GM13976 (cell line): ENCODE measurements around the gene CTTNBP2.

ENCODE experiments used
- DNase-seq: peaks from one replicate; pipeline ENCODE4 v3.0.0; 2012; ENCODE audit warnings: low spot score
- in situ Hi-C: fragments of 300-500 bp; cut with MboI; formaldehyde crosslinking; loops from one replicate; pipeline ENCODE4 v1.12.0; 2022; ENCODE audit warnings: low sequenced_read_pairs, mixed read lengths, inconsistent platforms; ENCODE audit not compliant: unreplicated experiment
- TF ChIP-seq, protein P1 (sequence below): IDR thresholded peaks from 2 replicates; pipeline ENCODE4 v1.5.1; 2012; ENCODE audit warnings: borderline replicate concordance, mild to moderate bottlenecking; ENCODE audit not compliant: insufficient read depth; ENCODE audit errors: extremely low read depth, missing control alignments, control extremely low read depth

CTTNBP2 gene

DNA sequence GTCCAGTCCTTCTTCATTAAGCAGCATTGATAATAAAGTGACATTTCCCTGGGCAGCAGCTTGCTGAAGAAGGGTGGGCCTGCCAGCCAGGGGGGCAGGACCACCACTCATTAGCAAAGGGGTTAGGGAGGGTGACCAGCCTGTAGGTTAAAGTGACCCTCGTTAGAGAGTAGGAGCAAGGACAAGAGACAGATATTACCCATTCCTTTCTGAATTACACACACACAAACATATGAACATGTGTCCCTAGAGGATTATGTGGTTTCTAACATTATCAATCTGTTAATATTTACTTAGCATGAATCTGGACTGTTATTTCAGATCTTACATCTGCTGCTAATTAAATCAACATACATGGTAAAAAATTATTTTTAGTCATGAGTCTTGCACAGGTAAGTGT lies 88.9 kb downstream of the CTTNBP2 start:
- TF ChIP-seq, protein P1, sequence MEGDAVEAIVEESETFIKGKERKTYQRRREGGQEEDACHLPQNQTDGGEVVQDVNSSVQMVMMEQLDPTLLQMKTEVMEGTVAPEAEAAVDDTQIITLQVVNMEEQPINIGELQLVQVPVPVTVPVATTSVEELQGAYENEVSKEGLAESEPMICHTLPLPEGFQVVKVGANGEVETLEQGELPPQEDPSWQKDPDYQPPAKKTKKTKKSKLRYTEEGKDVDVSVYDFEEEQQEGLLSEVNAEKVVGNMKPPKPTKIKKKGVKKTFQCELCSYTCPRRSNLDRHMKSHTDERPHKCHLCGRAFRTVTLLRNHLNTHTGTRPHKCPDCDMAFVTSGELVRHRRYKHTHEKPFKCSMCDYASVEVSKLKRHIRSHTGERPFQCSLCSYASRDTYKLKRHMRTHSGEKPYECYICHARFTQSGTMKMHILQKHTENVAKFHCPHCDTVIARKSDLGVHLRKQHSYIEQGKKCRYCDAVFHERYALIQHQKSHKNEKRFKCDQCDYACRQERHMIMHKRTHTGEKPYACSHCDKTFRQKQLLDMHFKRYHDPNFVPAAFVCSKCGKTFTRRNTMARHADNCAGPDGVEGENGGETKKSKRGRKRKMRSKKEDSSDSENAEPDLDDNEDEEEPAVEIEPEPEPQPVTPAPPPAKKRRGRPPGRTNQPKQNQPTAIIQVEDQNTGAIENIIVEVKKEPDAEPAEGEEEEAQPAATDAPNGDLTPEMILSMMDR, result no peak
- in situ Hi-C loops, result no loop called here

DNA sequence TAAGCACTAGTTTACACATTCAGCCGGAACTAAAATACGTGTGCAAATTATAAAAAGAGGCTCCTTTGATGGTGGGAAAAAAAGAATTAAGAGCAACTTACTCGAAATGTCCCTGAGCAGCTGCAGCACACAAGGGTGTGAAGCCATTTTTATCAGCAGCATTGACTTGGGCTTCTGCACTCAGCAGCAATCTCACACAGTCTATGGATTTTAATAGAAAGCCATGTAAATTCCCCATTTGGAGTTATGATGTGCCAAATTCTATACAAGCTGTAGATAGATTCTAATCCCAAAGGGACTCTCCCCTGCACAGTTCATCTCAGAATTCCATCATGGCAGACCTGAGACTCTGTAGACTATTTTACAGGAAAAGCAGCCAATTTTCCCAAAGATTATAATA lies 90.5 kb downstream of the CTTNBP2 start:
- in situ Hi-C loops, result no loop called here
- TF ChIP-seq, protein P1, result no peak
- DNase-seq, result no peak

More for the DNA sequence above, 88.9 kb downstream of the CTTNBP2 start:
- no peak for DNase-seq

DNA sequence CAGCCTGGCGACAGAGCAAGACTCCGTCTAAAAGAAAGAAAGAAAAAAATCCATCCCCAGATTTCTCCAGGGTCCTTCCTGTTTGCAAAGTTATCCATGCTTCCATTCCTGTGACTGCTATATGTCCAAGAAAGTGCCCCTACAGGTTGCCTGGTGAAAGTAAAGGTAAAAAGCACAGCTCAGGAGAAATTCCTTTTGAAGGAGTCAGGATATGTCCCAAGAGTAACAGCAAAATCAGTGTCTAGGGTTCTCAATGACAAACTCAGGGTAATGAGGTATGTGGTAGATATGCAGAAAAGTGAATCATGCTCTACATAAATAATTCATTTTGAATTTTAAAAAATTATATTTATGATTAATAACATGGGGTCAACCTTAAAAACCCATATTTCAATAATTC lies 91.5 kb downstream of the CTTNBP2 start:
- TF ChIP-seq, protein P1, result no peak
- in situ Hi-C loops, result no loop called here
- DNase-seq, result no peak

DNA sequence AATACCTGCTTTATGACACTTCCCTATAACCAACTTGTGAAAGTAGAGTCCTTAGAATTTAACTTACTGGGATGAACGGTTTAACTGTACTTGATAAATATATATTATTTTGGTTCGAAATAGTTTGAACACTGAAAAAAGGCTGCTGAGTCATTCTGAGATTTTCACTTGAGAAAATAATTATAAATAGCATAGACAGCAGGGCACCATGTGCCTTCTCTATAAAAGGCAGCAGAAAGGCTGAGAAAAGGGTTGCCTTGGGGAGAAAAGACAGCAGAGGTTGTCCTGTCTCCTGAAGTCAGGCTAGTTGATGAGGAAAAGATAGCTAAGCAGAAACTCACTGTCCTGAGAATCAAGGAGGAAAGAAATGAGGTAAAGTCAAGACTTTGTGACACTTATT lies 92.4 kb downstream of the CTTNBP2 start:
- in situ Hi-C loops, result no loop called here
- TF ChIP-seq, protein P1, result no peak
- DNase-seq, result peak; percentile 36

DNA sequence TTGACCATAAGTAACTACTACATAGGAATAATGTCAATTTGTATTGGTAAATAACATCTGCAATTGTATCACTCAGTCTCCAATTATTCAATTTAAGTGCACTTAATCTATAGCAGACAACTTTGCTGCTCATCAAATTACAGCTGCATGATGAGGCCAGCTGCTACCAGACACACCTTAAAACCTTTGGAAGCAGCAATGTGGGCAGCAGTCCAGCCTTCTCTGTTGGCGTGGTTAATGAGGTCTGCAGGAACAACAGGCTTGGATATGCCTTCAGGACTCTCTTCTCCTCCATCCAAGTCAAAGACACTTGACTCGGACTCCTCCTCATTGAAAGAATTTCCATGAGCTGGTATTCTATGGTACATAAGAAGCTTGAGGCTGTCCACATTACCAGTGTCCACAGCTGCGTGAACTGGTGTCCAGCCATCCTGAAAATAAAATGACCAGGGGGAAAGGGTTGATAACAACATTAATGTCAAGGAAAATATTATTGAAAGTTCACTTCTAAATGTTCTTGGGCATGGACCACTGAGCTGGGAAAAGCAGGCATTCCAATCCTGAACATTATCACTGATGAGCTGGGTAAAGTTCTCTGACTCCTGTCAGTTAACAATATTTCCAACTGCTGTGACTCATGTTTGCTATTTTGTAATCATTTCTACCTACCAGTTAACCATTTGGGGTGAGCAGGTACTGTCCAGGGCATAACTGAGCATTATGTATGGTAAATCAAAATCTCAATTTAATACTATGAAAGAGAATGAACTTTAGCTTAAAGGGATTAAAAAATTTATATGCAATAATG lies 95.7 kb downstream of the CTTNBP2 start:
- in situ Hi-C loops, result no loop called here
- DNase-seq, result no peak
- TF ChIP-seq, protein P1, result no peak

DNA sequence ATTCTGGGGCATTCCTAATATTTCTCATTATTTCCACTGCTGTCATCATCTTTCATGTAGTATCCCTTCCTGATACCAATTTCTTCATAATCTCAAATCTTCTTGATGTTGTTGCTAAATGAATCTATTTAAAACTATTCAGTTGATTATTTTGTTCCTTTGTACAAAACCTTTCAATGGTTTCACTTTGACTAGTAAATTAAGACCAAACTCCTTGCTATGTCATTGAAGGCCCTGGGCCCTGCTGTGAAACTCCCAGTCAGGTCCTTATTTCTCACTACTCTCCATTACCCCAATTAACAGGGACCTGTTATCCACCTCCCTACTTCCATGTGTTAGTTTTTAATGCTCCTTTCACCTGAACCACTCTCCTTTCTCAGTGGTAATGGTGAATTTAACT lies 97.0 kb downstream of the CTTNBP2 start:
- no peak for DNase-seq
- TF ChIP-seq, protein P1, result no peak
- in situ Hi-C loops, result no loop called here
